ENCODE results near the gene CRHR1.

CRHR1 gene

DNA sequence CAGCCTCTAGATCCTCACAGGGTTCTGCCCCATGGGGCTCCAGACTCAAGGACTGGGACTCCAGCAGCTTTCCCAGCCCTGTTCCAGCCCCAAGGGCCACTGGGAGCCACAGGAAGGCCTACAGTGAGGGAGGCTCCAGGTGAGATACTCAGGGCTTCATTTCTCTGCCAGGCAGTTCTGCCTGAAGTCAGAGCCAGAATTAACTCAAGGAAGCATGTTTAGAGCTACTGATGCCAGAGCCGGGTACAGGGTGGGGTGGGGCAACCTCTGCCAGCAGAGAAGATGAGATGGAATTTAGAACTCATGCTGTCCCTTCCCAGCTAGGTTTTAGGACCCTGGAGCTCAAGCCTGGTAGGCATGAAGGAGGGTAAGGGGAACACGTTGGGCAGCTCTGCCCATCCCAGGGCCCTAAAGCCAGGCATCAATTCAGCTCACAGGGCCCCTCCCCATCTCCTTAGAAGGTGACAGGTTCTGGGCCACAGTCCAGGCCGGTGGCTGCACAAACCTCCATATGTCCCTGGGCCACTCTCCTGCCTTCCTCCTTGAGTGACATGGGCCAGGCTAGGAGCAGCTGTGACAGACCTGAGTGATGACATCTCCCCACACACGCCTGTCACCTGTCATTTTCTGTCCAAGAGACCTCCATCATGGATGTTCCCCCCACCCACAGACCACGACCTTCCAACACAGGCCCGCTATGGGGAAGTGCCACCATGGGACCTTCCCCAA lies 36.1 kb downstream of the CRHR1 start:
- DNase-seq (ENCODE audit: low read depth in 1 of 2, low spot score in 1 of 2), result no peak

DNA sequence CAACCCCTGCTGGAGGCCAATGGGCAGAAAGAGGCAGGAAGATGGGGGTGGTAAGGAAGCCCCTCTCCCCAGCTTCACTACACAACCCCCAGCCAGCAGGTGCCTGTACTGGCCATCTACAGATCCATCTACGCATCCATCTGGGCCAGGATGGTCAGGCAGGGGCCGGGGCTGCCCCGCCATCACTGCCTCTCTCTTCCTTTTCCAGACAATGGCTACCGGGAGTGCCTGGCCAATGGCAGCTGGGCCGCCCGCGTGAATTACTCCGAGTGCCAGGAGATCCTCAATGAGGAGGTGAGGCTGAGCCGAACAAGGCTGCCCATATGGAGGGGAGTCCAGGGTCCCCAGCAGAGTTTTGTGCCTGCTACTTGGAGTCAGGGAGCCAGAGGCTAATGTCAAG lies 37.0 kb downstream of the CRHR1 start:
- DNase-seq (ENCODE audit: low read depth in 1 of 2, low spot score in 1 of 2), result no peak

DNA sequence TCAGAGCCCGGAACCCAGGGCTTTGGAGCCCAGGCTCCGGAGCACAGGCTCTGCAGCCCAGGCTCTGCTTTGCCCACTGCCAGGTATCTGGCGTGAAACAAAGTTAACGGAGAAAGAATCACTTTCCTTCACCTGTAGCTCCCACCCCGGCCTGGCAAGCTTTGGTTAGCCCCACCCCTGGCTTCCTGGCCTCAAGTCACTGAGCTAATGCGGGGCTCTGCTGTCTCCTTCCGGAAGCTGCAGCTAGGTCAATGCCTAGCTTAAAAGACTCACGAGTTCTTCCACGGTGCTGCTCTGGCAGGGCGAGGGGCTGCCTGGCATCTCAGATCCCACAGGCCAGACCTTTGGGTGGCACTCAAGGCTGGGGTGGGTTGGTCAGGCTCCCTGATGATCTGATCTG lies 39.5 kb downstream of the CRHR1 start:
- DNase-seq (ENCODE audit: low read depth in 1 of 2, low spot score in 1 of 2), result no peak

DNA sequence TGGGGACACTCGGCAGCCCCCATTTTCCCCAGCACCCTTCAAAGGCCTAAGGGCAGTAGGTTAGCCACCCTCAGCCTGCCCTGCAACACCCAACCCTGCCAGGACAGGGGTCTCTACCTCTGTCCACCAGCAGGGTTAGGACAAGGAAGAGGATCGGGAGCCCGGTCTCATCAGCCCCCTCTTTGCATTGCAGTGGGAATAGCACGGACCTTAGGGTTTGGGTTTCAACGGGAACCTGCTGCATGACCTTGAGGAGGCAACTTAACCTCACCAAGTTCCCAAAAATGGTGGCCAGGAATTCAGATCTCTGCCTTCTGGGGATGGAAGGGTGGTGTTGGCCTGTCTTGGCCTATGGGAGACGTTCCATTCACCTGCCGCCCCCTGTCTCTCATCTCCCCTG lies 40.4 kb downstream of the CRHR1 start:
- no peak for DNase-seq (ENCODE audit: low read depth in 1 of 2, low spot score in 1 of 2)

DNA sequence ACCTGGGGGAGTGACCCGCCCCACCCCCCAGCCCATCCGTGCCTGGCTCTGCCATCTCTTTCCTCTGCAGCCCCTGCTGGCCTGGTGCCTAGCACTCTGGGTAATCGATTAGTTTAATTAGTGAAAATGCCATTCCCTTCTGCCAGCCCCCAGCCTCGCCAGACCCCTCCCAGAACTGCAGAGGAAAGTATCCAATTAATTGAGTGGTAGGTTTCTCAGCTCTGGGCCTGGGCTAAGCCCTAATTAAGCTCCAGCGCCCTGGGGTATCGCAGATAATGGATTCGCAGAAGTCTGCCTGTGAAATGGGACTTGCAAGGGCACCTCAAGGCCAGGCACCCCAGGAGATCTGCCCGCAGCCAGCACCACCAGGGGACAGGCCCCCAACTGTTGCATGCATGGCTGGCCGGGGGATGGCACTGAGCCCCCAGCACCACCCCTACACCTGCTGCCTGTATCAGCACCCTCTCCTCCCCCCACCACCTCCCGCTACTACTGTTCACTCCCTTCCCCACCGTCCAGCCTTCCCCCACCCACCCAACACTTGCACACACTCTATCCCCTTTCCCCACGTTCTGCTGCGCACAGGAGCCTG lies 40.9 kb downstream of the CRHR1 start:
- DNase-seq (ENCODE audit: low read depth in 1 of 2, low spot score in 1 of 2), result no peak

DNA sequence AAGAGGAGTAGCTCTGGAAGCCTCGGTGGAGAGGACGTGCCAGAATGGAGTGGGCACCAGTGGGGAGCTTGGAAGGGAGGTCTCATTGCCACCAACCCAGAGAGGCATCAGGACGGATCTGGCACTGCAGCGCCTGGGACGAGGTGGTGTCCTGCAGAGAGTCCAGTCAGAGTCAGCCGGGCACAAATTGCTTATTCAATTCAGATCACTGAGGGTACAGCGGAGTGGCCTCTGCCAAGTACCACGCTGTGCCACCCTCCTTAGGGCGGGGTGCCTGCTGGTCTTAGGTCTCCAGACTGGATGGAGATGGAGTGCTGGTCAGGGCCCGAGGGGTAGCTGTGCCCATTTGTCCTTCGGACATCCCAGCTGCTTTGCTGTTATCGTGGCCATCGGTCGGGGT lies 41.7 kb downstream of the CRHR1 start:
- no peak for DNase-seq (ENCODE audit: low read depth in 1 of 2, low spot score in 1 of 2)

DNA sequence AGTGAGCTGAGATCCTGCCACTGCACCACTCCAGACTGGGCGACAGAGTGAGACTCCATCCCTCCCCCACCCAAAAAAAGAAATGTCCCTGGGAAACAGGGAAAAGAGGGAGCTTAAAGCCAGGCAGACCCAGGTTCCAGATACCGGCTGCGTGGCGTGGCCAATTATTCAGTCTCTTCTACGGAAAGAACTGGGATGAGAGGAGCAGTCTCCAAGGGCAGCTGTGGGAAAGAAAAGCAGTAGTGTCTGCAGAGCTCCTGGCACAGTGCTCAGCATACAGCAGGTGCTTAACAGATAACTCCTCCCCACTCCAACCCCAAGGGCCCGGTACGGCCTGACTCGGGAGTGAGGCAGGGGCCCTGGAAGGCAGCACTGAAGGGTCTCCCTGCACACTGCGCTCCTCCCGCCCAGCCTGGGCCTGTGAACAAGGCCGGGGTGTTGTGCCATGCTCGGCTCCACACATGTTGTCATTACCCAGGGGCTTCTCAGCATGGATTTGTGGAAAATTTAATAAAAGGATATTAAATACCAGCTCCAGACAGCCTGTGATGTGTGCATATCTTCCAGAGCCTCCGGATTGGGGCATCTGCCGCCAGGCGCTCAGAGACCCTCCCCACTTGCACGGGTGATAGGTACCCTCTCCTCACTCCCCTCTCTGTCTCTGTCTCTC lies 42.9 kb downstream of the CRHR1 start:
- no peak for DNase-seq (ENCODE audit: low read depth in 1 of 2, low spot score in 1 of 2)

DNA sequence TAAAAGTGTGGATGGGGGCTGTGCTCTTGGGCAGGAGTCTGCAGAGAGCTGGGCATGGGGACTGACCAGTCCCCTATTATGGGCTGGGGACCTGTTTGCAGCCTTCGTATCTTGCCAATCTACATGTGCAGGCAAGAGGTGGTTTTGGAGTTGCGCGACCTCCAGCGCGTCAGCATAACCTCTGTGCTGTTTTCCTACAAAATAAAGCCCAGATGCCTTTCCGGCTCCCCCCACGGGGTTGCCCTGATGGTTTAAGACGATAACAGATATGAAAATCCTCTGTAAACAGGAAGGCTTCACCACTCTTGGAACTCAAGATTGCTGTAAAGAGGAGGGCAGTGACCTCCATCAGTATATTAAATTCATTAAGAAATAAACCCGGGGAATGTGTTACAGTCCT lies 44.1 kb downstream of the CRHR1 start:
- DNase-seq (ENCODE audit: low read depth in 1 of 2, low spot score in 1 of 2), result no peak

DNA sequence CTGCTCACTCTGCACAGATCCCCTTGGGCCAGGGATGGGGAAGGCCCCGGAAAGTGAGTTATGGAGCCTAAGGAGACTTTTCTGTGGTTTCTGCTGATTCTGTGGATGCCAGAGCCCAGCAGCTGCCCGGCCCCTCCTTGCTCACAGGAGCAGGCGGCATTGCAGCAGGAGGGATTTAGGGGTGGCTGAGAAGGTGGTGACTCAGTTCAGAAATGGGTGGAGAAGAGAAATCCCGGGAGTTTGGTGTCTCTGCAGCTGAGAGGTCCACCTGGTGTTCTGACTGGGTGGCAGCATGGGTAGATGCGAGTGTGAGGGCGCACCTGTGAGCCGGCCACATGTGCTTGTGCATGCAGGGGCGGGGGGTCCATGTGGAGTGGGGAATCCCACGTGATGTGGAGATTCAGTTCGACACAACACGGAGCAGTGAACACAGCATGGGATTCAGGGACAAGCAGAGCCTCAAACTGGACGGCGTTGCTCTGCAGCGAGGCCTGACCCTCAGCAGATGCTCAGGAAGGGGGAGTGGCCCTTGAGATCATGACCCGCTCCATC lies 44.5 kb downstream of the CRHR1 start:
- DNase-seq (ENCODE audit: low read depth in 1 of 2, low spot score in 1 of 2), result no peak

DNA sequence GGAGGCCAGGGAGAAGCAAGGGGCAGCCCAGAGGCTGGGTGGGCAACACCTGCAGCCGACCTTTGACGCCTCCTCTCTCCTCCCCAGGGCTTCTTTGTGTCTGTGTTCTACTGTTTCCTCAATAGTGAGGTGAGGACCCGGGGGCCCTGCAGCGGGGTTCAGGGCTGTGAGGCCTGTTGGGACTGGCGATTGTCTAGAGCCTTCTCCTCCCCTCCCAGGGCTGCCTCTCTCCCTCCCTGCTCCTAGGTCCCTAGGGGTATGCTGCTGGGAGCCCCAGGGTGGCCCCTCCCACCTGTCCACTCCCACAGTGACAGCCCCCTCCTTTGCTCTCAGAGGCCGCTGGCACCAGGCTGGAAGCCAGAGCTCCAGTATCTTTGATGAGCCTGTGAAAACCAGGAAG lies 49.8 kb downstream of the CRHR1 start:
- no peak for DNase-seq (ENCODE audit: low read depth in 1 of 2, low spot score in 1 of 2)

DNA sequence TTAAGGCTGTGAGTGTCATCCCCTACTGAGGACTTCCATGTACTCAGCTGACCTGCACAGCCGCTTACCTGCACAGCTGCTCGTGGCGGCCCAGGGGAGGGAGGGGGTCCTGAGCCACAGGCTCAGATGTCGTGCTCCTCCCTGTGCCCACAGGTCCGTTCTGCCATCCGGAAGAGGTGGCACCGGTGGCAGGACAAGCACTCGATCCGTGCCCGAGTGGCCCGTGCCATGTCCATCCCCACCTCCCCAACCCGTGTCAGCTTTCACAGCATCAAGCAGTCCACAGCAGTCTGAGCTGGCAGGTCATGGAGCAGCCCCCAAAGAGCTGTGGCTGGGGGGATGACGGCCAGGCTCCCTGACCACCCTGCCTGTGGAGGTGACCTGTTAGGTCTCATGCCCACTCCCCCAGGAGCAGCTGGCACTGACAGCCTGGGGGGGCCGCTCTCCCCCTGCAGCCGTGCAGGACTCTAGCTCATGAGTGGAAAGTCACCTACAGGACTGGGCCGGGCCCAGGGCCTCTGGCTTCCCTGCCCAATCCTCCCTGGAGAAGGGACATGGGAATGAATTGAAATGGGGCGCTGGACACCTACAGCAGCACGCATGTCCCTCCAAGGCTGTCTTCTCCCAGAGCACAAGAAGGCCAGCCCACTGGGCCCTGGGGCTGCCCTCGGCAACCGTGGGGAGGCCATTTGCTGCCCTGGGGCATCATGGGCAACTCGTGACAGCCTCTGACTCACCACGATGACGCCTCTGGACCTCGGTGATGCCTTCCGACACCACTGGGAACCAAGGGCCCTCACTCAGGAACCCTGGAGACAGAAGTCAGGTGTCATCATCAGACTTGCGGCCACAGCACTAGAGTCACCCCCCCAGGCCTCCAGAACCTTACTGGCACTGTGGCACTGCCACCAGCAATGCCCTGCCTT lies 50.6 kb downstream of the CRHR1 start:
- DNase-seq (ENCODE audit: low read depth in 1 of 2, low spot score in 1 of 2), result no peak

DNA sequence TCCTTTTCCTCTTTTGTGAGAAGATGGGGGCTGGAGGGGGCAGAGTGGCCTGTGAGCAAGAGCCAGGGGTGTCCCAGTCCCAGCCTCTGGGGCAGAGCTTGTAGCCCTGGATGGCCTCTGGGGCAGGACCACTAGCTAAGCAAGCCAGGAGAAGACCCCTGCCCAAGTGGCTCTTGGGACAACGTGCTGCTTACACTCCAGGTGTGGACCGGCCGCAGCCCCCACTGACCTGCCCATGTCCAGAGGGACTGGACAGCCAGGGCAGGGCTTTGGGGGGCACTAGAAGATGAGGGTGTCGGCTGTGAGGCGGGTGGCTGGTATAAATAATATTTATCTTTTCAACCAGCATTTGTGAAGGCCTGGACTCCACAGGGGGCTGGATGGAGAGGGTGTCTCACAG lies 51.4 kb downstream of the CRHR1 start:
- DNase-seq (ENCODE audit: low read depth in 1 of 2, low spot score in 1 of 2), result no peak

DNA sequence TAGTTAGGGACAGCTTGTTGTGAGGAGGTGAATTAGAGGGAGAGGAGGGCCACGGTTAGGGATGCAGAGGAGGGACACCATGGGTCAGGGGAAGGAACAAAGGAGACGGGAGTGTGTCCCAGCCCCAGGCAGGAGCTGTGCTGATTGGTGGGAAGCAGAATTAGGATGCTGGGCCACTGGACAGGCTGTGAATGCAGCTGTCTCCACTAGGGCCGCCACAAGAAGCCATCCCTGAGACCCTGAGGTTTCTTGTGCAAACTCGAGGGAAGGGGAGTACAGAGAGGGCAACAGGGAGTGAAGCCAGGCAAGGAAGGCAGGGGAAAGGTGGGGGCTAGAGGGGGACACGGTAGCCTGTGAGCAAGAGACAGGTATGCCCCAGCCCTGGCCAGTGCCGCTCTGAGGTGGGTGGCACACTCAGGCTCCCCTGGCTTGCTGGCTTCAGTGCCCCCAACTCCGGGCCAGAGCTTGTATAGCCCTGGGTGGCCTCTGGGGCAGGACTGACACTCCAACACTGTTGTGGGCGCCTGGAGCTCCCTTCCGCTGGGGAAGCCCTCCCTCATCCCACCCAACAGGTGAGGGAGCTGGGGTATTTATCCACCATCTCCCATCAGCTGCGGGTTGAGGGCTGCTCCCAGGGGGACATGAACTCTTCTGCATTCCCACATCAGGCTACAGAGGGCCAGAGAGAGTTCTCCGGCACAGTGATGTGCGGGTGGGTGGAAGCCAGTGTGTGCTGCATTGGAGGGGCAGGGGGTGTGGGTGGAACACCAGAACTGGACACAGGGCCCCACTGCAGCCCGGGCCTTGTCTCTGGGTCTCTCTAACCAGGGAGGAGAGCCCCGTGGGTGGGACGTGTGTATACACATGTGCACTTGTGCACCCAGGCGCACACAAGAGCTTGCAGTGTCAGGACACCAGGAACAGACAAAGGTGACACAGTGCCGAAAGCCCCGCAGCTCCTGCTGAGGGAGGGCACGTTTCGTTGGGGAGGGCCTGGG lies 52.2 kb downstream of the CRHR1 start:
- no peak for DNase-seq (ENCODE audit: low read depth in 1 of 2, low spot score in 1 of 2)

DNA sequence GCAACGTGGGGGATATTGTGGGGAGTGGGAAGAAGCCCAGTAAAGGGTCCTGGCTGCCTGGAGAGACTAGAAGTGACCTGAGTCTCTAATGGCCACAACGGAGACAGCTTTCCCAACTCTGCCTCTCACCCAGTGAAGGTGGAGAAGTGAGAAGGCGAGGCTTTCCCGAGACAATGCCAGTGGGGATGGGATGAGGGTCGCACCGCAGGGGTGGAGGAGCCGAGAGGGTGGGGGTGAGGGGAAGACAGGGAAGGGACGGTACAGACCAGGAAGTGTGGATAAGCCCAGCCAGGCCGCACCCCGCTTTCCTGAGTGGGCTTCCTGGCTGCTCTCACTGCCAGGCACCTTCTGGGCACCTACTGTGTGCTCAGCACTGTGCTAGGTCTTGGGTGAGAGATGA lies 53.1 kb downstream of the CRHR1 start:
- DNase-seq (ENCODE audit: low read depth in 1 of 2, low spot score in 1 of 2), result no peak

DNA sequence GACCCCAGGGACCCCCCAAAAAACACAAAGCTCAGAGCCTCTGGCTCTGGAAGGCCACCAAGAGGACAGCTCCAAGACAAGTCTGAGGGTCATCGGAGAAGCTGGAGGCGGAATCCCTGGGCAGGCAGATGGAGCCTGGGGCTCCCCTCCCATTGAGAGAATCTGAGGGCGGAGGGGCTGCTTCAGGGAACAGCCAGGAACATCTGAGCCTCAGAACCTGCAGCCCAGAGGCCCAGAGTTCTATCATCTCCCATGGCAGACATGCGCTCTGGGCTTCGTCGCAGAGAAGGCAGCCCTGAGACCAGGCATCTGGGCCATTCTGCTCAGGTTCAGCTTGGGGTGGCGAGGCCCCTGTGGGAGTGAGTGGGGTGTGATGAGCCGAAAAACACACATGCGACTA lies 53.5 kb downstream of the CRHR1 start:
- no peak for DNase-seq (ENCODE audit: low read depth in 1 of 2, low spot score in 1 of 2)

DNA sequence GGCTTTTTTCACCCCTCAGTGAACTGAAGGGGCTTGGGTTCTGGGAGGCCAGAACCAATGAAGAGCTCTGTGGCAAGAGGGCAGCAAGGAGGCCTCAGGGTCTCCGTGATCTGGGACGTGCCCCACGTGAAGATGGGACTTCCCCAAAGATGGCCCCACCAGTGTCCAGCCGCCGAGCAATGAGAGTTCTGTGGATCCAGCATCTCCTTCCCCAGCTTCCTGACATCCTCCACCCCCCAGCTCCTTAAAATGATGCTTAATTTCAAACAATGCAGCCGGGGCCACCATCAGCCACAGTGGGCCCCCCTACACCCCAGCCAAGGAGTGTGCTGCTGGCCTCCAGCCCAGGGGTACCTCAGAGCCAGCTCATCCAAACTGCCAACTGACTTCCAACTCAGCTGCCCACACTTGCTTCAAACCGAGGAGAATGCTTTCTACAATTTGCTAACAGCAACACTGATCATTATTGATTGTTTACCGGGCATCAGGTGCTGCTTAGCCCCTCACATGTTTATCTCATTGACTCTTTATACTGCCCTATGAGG lies 54.7 kb downstream of the CRHR1 start:
- DNase-seq (ENCODE audit: low read depth in 1 of 2, low spot score in 1 of 2), result no peak

DNA sequence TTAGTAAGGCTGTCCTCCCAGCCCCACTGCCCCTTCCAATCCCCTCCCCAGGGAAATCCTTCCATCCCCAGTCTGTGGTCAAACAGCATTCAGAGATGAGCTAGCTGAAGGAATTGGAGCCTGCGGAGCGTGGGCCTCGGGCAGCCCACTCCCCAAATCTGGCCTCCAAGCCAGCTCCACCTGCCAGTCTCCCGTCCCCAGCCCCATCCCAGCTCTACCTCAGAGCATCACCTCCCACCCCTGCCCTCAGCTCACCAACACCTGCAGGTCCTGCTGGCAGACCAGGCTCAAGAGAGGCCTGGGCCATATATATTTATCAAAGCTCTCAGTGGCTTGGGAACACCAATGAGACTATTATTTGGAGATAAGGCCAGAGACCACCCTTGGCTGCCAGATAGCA lies 55.3 kb downstream of the CRHR1 start:
- no peak for DNase-seq (ENCODE audit: low read depth in 1 of 2, low spot score in 1 of 2)

DNA sequence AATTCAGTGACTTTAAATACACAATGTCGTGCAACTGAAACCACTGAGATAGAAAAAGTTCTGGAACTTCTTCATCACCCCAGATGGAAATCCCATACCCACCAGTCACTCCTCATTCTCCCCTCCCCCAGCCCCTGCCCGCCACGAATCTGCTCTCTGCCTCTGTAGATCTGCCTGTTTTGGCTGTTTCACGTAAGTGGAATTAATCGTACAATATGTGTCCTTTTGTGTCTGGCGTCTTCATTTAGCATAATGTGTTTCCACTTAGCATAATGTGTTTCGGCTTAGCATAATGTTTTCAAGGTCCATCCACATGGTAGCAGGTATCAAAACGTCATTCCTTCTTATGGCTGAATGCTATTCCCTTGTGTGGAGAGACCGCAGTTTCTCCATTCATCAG lies 57.1 kb downstream of the CRHR1 start:
- no peak for DNase-seq (ENCODE audit: low read depth in 1 of 2, low spot score in 1 of 2)

DNA sequence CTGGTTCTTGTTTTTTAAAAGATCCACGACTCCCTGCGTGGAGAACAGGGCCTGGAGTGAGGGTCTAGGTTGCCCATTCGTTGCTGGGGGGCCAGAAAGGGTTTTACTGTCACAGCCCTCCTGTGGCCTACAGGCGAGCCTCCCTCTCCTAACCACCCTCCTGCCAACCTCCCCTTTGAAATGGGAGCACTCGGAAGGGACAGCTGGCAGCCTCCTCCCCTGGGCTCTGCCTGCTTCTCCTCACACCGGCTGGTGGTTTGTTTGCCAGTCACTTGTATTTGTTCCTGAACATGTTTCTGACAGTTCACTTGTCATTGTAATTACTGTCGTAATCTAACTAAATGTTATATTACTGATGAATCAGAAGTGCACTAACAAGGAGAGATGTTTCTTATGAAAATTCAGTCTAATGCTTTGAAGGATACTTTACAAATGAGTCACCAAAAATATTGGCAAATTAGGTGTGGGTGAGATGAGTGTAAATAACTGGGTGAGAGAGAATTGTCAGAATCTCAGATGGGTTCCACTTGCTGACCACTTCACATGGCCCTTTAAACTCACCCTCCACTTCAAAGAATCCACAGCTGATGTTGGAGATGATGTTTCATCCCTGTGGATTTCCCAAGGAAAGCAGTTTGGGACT lies 57.9 kb downstream of the CRHR1 start:
- DNase-seq (ENCODE audit: low read depth in 1 of 2, low spot score in 1 of 2), result no peak

Data from activated T-helper 1 cell treated with anti-CD3 and anti-CD28 coated beads, Interleukin-2, amount 50 U/mL, for 16 hours (primary cell).